ENCODE data around the gene TOPBP1. TPM values are rescaled to one million over a fixed set of nuclear protein-coding genes. Genes with fewer than 3 reads are reported as not detected.

Gene TOPBP1
- polyA plus RNA-seq, 1 experiment, result 25.9 TPM

- H3K27me3 ChIP-seq (ENCODE audit: control insufficient read depth, insufficient read depth, low read length), result no peaks in the 10 kb centered on the region
- no peak for DNase-seq (ENCODE audit: low read depth, low spot score)
- no peaks in the 10 kb centered on the region; the same call in 1 of the 2 replicates for H3K9me3 ChIP-seq (ENCODE audit: control insufficient read depth, insufficient read depth, low read length)
- POLR2A ChIA-PET, result no interaction called here
- no peak overlapping the region for H3K4me3 ChIP-seq (ENCODE audit: low read depth, low read length)
- CTCF ChIA-PET, result interaction anchor here (0.6 to 1.5 kb wide), 7 partner anchors 9 to 196 kb away, joined by 3 to 5 read pairs (median 4); no protein-coding TSS in a partner anchor
- no peak overlapping the region for H3K27ac ChIP-seq (ENCODE audit: low read depth, low read length)
- TF ChIP-seq CTCF (IDR thresholded peaks at IDR 0.05; ENCODE audit: low read depth, low read length), result peak; percentile 71
Observed at GRCh38 chr3:133663569-133664313, 2.0 kb upstream of the TOPBP1 start.

- Histone ChIP-seq H3K4me3 (ENCODE audit: low read depth, low read length) (peak overlapping the region; percentile 97), H3K27ac (ENCODE audit: low read depth, low read length) (peak overlapping the region; percentile 68), H3K27me3 (ENCODE audit: control insufficient read depth, insufficient read depth, low read length) (no peaks in the 10 kb centered on the region), H3K9me3 (ENCODE audit: control insufficient read depth, insufficient read depth, low read length) (no peaks in the 10 kb centered on the region; the same call in 1 of the 2 replicates)
- no peak for DNase-seq (ENCODE audit: low read depth, low spot score)
- CTCF ChIA-PET, result interaction anchor here (1.3 kb wide), 1 partner anchor 174 kb away, joined by 4 read pairs; no protein-coding TSS in a partner anchor
- POLR2A ChIA-PET, result interaction anchor here (0.6 to 1.0 kb wide), 2 partner anchors 84 to 133 kb away, joined by 3 to 7 read pairs; no protein-coding TSS in a partner anchor
- no peak for TF ChIP-seq CTCF (IDR thresholded peaks at IDR 0.05; ENCODE audit: low read depth, low read length)
Observed at GRCh38 chr3:133662278-133662651, 524 bp upstream of the TOPBP1 start.

- H3K27ac ChIP-seq (ENCODE audit: low read depth, low read length), result no peak overlapping the region
- POLR2A ChIA-PET, result no interaction called here
- H3K27me3 ChIP-seq (ENCODE audit: control insufficient read depth, insufficient read depth, low read length), result no peaks in the 10 kb centered on the region
- CTCF ChIA-PET, result no interaction called here
- no peak overlapping the region for H3K4me3 ChIP-seq (ENCODE audit: low read depth, low read length)
- DNase-seq (ENCODE audit: low read depth, low spot score), result no peak
- TF ChIP-seq CTCF (IDR thresholded peaks at IDR 0.05; ENCODE audit: low read depth, low read length), result no peak
- H3K9me3 ChIP-seq (ENCODE audit: control insufficient read depth, insufficient read depth, low read length), result no peaks in the 10 kb centered on the region; the same call in 1 of the 2 replicates
Observed at GRCh38 chr3:133659806-133660205, 1.9 kb downstream of the TOPBP1 start.

GRCh38 chr3:133655731-133656515 lies 5.8 kb downstream of the TOPBP1 start:
- POLR2A ChIA-PET, result no interaction called here
- no peaks in the 10 kb centered on the region for H3K27me3 ChIP-seq (ENCODE audit: control insufficient read depth, insufficient read depth, low read length)
- TF ChIP-seq CTCF (IDR thresholded peaks at IDR 0.05; ENCODE audit: low read depth, low read length), result no peak
- CTCF ChIA-PET, result no interaction called here
- no peak overlapping the region for H3K4me3 ChIP-seq (ENCODE audit: low read depth, low read length)
- no peak for DNase-seq (ENCODE audit: low read depth, low spot score)
- H3K27ac ChIP-seq (ENCODE audit: low read depth, low read length), result no peak overlapping the region
- H3K9me3 ChIP-seq (ENCODE audit: control insufficient read depth, insufficient read depth, low read length), result no peaks in the 10 kb centered on the region
